ENCODE results near the gene WWC1.
"Not testable (repeated sequence)": the region's sequence is repeated elsewhere in the genome, so short reads cannot be mapped to it uniquely, and the experiment has no call there.

WWC1 gene

DNA sequence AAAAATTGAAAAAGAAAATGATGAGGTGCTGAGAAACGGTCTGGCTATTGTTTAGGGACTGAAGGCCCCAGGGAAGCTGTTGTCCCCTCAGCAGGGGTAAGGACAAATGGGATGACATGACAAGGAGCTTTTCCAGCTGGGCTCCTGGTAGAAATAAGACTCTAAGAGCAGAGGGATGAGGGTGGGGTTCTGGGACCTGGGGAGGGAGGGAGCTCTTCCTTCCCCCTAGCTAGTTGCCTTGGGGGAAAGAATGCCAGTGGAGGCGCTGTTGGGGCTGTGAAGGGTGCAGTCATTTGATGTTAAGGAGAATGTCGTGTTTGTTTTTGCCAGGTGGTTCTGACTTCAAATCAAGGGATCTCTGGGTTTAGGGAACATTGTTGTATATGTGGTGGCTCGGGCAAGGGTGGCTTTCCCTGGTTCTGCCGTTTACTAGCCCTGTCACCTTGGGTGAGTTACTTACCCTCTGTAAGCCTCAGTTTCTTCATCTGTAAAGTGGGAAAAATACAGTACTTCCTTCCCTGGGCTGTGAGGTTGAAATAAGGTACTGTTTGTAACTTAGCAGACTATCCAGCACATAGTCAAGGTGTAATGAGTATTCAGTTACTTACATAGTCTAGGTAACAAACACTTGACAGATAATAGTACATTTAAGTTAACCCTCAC, 47.8 kb downstream of the WWC1 start:
- DNase-seq: no peak

- DNase-seq: not testable (repeated sequence)
Measured at GRCh38 chr5:168339772-168340140, 48.3 kb downstream of the WWC1 start.

GRCh38 chr5:168340487-168340886, 49.0 kb downstream of the WWC1 start:
- DNase-seq: no peak

DNA sequence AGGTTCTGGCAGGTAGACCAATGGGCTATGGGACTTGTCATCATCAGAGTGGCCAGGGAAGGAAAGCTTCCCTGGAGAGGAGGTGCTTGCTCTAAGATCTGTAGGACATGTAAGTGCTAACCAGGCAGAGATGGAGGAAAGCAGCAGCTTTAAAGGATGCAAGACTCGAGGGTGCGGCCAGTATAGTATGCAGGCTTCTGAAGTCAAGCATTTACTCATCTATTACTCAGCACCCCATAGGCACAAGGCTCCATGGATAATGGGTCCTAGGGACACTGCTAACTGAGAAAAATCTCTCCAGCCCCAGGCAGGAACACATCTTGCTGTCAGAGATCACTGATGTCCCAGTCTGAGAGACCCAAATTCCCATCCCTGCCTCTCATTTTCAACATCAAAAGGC, 49.7 kb downstream of the WWC1 start:
- no peak for DNase-seq

DNA sequence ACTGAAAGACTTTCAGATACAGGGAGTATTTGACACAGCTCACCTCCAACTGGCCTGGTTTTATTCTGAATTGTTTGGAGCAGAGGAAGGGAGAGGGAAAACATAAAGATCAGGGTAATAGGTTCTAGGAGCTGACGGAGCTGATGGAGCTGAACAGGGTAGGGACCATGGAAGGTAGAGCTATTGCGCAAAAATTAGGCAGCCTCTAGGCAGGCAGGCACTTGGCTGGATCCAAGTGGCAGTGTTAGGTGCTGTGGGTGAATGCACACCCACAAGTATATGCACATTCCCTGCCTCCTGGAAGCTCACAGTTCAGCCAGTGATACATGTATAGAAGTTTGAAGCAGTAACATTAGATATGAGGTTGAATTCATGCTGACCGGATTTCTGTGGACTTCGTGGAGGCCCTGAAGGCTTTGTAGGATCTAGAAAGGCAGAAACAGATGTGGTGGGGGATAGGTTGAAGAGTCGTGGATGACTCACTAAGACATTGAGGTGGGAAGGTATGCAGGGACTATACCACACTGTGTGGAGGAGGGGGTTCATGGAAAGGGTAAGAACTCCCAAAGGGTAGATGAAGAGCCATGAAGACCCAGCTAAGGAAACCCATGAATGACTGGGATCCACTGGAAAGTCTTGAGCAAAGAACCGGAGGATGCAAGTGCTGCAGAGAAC, 50.8 kb downstream of the WWC1 start:
- no peak for DNase-seq

GRCh38 chr5:168342985-168343384, 51.5 kb downstream of the WWC1 start:
- no peak for DNase-seq

GRCh38 chr5:168346417-168346816, 55.0 kb downstream of the WWC1 start:
- DNase-seq: no peak

- DNase-seq: no peak
Measured at GRCh38 chr5:168347368-168348083, 56.1 kb downstream of the WWC1 start.

GRCh38 chr5:168348084-168348414, 56.6 kb downstream of the WWC1 start:
- no peak for DNase-seq

- no peak for DNase-seq
Measured at GRCh38 chr5:168350315-168350714, 58.9 kb downstream of the WWC1 start.

GRCh38 chr5:168353216-168353957, 61.9 kb downstream of the WWC1 start:
- no peak for DNase-seq

DNA sequence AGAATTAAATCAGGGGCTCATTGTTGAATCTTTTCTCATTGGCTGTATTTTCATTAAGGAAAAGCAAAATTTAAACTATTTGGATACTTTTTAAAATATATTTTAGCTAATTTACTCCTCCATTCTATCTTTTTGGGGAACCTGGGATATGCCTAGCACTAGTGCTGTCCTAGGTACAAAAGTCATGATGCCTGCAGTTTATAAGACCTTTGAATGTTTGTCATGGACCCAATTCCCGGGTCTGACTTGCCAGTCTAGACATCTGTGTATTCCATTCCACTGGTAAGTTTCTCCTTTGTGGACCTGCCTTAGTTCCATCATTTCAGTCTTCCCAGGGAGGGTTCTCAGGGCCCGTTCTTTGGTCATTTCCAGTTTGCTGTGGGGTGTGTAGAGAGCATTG, 63.0 kb downstream of the WWC1 start:
- DNase-seq: no peak

GRCh38 chr5:168356171-168356570, 64.7 kb downstream of the WWC1 start:
- DNase-seq: no peak

GRCh38 chr5:168356592-168356991, 65.1 kb downstream of the WWC1 start:
- DNase-seq: no peak

- DNase-seq: no peak
Measured at GRCh38 chr5:168357876-168358275, 66.4 kb downstream of the WWC1 start.

GRCh38 chr5:168359820-168360460, 68.5 kb downstream of the WWC1 start:
- DNase-seq: no peak

GRCh38 chr5:168360521-168361285, 69.3 kb downstream of the WWC1 start:
- no peak for DNase-seq

DNA sequence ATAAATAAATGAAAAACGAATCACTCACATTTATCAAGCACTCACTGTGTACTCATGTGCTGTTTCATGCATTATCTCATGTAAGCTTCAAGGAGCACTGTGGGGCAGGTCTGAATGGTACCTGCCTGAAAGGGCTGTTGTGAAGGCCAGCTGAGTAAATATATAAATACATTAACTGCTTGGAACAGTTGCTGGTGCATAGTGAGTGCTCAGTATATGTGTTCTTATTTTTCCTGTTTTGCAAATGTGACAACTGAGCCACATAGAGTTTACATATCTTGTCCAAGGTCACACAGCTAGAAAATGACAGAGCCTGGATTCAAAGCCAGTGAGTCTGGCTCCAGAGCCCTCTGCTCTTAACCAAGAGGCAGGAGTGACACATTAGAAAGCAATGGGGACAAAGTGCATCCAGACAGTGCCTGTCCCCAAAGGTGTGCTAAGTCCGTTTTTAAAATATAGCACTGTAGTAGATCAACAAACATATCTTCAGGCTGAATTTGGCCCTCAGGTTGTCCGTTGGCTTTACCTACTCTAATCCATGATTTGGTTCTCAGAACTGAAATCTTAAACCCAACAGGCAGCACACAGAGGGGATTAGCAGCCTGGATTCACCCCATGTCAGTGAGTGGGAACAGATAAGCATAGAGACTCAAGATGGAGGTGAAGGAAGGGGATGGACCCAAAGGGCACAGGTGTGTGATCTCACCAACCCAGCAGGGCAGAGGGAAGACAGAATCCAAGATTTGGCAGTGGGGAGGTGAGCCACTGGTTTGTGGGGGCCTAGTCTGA, 70.8 kb downstream of the WWC1 start:
- DNase-seq: no peak

- no peak for DNase-seq
Measured at GRCh38 chr5:168364151-168364661, 72.8 kb downstream of the WWC1 start.

DNA sequence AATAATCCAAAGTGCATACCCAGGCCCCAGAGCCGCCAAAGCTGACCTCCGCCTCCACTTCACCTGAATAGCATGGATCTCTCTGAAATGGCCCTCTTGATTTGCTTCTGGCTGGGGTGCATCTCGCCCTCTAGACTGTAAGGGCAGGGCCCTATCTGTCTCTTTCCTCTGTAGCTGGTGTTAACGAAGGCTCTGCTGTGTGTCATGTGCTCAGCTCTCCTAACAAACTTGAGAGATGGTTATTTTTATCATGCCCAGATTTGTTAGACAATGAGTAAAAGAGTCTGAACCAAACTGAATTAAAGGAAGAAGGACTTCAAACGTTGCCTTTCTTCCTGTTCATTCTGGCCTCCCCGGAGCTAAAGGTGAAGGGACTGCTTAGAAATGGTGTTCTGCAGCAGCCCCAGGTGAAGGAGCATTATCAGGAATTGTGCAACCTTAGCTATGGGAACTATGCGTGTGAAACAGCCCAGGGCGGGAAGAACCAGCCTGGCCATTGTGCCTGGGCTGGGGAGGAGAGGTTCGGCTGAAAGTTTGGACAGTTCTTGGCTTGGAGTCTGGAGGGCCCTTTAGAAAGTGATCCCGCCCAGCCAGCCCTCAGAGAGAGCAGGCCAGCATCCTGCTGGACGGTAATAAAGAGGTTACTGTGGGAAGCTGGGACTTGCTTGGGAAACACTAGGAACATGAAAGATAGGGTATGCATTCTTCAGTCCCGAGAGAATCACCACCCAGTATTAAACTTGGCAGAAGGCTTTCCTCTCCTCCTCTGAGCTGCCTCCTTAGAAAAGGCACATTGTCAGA, 73.5 kb downstream of the WWC1 start:
- DNase-seq: no peak

Data from NCI-H510A (cell line).